ENCODE data around the gene TMEFF1. TPM values are rescaled to one million over a fixed set of nuclear protein-coding genes. Genes with fewer than 3 reads are reported as not detected.
A peak's percentile ranks its signal among the peaks of the same experiment; 100 is the strongest.
"Not testable (repeated sequence)": the region's sequence is repeated elsewhere in the genome, so short reads cannot be mapped to it uniquely, and the experiment has no call there.

TMEFF1 gene, protein sequence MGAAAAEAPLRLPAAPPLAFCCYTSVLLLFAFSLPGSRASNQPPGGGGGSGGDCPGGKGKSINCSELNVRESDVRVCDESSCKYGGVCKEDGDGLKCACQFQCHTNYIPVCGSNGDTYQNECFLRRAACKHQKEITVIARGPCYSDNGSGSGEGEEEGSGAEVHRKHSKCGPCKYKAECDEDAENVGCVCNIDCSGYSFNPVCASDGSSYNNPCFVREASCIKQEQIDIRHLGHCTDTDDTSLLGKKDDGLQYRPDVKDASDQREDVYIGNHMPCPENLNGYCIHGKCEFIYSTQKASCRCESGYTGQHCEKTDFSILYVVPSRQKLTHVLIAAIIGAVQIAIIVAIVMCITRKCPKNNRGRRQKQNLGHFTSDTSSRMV
- total RNA-seq (2014; rRNA removed; shearing (Covaris generic)): 0.61 and 1.2 TPM in 2 replicates
- 1.4 and 2.2 TPM in 2 replicates for polyA plus RNA-seq (2015; cell fraction: cytosol; rRNA removed)
- 0.13 and 0.74 TPM in 2 replicates for polyA plus RNA-seq (2015; cell fraction: nucleus; rRNA removed)

DNA sequence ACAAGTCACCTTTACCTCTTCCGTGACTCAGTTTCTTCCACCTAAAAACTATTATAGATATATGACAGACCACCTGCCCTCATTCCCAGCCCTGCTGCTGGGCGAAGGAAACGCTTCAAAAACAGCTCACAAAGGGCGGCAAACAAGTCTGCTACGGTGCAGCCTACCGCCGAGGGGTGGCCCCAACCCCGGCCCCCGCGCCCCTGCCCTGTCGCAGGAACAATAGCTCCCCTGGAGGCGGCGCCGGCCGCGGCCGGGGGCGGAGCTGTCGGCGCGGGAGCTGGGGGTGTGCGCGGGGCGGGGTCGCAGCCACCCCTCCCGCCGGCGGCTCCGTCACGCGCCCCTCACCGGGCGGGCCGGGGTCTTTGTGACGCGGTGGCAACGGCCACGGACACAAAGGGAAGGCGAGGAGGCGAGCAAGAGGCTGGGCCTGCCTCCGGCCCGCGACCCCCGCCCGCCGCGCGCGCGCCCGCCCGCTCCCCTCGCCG is at the start of gene TMEFF1:
TSS of gene TMEFF1 (plus strand) at position 362 of the 488 bp plus-strand sequence. CDS start 396 bp downstream, outside the sequence.
- no peak for DNase-seq (ENCODE audit: low read depth)

DNA sequence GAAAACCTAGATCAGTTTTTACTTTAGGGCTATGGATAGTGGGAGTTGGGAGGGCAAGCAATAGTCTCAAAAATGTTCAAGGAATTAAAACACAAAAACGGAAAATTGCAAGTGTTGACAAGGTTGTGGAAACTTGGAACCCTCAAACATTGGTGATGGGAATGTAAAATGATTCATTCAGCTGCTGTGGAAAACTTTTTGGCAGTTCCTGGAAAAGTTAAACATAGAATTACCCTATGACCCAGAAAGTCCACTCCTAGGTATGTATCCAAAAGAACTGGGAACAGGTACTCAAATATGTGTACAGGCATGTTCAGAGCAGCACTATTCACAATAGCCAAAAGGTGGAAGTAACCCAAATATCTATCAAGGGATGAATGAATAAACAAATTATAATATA is 47.2 kb upstream of the TMEFF1 start:
- DNase-seq (ENCODE audit: low read depth): no peak

DNA sequence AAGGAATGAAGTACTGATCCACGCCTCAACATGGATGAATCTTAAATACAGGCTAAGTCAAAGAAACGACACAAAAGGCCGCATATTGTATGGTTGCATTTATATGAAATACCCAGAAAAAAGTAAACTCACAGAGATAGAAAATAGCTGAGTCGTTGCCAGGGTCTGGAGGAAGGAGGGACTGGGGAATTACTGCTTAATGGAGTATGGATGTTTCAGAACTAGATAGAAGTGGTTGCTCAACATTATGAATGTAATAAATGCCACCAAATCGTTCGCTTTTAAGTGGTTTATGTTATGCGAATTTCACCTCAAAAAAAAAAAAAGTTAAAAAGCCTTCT is 46.8 kb upstream of the TMEFF1 start:
- no peak for DNase-seq (ENCODE audit: low read depth)

DNA sequence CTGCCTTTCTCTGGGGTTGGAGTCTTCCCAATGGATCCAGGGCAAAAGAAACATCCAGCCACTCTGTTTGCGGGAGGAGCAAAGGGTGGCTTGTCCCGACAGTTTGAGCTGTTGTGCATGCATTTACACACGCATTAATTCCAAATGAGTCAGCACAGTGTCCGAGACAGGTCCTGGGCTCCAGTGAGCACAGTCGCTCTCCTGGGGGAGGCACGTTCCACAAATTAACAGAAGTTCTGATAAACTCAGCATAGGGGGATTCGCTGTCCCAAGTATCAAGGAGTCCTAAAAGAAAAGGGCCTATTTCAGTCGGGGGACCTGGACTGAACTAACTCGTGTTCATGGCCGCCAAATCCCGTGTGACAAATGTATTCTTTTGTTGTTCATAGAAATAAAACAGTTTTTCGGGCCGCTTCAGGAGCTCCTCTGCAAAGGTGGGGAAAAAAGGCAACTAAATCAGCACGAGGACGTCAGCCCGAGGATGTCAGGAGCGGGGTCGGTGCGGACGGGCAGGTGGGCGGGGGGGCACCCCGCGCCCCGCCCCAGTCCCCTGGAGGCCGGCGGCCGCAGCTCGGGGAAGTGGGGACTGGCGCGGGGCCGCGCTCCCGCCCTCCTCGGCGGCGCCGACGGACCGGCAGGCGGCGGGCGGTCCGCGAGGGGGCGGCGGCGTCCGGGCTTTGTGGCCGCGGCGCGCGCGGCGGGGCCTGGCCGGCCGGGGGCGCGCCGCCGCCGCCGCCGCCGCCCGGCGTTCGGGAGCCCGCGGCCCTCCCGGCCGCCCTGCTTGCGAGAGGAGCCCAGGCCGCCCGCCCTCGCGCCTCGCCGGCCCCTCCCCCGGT is 46.2 kb upstream of the TMEFF1 start, which contains the start of gene MSANTD3:
TSS of gene MSANTD3 (plus strand) at position 614 of the 836 bp plus-strand sequence. CDS start 14,796 bp downstream, outside the sequence.
- peak; percentile 75 for DNase-seq (ENCODE audit: low read depth)

DNA sequence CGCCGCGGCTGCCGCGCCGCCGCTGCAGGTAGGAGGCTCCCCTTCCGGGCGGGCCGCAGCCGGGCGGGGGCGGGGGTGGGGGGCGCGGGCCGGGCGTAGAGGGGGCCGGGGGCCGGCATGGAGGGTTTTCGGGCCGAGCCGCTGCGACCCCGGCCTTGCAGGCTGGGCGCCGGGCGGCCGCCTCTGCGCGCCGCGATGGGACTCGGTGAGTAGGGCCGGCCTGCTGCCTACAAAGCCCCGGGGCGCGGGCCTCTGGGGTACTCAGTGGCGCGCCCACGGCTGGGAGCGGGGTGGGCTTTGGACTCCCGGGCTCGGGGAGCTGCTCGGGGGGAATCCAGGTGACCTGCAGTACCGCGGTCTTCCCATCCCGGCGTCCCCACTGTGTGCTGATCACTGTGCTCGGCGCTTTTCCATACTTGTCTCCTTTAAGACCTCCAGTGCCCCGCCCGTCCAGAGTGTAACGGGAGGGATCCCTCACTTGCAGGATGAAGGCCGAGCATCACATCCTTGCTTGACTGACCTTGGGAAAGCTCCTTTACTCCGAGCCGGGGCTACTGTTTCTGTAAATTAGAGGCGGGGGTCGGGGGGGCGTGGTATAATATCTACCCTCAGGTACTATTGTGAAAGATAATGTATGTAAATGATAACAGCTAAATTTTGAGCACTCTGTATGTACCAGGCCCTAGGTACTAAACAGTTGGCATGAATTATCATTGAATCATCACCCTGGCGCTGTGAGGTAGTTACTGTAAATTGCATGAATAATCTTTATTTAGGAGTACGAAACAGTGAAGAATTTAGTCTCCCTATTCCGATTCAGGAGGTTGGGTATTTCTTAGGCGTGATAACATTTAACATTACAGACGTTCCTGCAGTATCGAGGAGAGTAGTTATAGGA is 45.3 kb upstream of the TMEFF1 start:
- peak; percentile 70 for DNase-seq (ENCODE audit: low read depth)

DNA sequence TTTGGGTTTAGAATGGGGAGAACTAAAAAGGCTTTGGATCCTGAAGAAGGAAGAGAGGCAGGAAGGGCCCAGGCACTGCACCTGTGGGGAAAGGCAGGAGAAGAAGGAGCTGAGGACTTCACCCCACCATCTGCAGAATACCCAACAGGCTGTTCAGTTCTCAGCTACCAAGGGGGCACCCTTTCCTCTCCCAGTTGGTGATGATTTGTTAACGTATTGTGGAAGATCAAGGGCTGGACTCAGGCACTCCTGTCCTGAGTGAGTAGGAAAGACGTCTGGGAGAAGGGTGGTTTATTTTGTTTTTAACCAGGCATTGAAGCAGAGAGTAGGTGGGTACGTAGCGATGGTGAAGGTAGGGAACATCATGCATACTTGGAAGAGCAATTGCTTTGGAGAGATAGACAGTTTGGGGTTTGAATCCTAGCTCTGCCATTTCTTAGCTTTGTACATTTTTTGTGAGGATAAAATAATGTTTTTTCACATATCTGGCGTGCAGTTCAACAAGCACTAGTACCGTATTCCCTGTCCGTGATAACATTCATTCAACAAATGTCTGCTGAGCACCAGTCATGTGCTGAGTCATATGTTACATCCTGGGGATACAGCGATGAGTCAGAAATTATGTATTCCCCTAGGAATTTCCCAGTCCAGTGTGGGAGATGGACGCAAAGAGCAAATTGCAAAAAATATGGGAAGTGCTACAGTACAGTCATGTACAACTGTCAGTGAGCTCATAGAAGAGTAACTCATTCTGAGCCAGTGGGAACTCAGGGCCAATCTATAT is 43.9 kb upstream of the TMEFF1 start:
- peak; percentile 99 for DNase-seq (ENCODE audit: low read depth)

DNA sequence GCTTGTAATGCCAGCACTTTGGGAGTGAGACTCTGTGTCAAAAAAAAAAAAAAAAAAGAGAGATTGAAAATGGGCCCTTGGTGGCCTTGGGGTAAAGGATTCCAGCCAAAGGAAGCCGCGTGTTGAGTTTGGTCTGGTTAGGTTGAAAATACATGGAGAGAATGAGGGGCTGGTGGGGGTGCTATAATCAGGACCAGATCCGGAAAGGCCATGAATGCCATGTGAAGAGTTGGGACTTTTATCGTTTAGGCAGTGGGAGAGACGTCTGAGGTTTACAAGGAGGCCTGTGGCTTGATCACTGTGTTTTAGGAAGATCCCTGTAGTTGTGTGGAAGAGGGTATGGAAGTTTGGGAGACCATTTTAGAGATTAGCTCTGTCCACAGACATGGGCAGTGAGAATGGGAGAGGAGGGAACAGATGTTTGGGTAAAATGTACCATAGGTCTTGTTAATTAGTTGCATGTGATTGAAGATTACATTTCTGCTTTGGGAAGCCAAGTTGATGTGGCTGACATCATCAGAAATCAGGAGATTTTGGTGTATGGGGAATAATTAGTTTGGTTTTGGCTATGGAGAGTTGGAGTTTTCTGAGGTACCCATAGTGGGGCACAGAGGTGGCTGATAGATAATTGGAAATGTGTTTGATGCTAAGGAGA is 42.5 kb upstream of the TMEFF1 start:
- DNase-seq (ENCODE audit: low read depth): no peak

DNA sequence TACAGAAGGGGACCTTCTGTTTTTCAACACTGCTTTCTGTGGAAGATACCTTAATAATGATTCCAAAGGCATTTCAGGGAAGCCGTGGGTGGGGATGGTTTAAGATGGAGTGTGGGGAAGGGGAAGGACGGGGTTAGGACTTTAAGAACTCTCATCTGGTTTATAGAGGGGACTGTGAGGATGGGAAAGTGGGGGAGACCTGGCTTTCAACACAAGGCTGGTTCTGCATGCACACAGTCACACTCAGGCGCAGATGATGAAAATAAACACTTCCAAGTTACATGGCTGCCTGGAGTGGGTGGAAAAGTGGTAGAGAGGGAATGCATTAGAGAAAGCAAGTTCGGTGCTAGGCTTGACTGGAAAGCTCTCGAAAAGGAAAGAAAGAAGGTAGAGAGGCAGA is 41.1 kb upstream of the TMEFF1 start:
- DNase-seq (ENCODE audit: low read depth): no peak

DNA sequence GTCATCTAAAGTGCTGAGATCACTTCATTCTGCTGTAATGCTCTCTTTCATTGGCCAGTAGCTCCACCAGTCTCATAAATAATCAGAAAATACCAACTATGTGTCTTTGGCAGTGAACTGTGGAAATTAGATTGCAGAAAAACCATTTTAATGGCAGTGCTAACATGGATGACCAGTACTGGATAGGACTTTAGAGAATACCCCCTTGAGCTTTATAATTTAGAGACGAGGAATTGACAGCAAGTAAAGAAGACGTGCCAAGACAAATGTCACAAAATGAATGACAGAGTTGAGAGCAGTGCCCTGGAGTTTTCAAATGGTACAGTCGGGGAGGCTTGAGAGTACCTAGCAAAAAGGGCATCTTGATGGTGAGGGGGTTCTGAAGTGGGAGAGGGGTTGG is 40.2 kb upstream of the TMEFF1 start:
- DNase-seq (ENCODE audit: low read depth): no peak

DNA sequence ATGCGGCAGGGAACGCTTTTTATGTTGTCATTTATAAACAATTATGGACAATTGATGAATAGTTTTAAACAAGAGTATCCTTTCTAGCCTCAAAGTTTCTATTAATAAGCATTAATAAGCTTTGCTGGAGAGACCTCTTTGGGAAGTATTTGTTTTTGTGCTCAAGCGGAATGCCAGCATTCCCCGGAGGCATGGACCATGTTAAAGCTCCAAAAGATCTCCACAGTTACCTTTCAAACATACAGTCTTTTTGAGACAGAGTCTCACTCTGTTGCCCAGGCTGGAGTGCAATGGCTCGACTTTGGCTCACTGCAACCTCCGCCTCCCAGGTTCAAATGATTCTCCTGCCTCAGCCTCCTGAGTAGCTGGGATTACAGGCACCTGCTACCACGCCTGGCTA is 36.4 kb upstream of the TMEFF1 start:
- no peak for DNase-seq (ENCODE audit: low read depth)

DNA sequence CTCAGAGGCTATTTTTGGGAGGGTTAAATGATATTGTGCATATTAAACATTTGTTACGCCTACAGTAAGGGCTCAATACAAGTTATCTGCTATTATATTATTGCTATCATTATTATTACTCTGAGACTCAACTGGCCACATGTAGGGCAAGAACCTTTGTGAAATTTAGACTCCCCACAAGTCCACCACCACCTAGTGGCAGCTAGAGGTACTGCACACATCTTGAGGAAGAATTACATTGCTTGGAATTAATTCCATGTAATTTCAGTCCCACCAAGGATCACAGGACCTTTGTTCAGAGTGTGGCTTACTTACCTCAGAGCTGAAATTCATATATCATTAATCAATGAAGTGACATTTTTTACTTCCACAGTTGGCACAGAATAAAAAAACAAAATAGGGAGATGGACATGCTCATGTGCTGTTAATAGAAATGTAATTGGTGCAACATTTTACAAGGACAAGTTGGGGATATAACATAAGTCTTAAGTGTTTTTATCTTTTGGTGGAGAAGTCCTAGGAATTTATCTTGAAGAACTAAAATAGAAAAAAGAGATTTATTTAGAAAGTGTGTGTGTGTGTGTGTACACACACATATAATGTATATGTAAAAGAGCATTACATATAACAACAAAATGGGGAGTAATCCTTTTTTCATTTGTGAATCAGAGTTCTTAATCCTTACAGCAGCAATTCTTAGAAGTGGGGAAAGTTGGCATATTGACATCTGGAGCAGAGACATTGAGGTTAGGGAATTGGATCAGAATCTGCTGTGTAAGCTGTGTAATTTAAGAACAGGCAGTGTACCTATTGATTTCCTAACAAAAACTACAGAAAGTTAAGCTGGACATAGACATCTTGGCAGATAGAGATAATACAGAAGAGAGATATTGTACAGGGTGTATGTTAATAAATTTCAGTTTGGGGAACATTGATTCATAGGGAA is 34.8 kb upstream of the TMEFF1 start:
- peak; percentile 66 for DNase-seq (ENCODE audit: low read depth)

DNA sequence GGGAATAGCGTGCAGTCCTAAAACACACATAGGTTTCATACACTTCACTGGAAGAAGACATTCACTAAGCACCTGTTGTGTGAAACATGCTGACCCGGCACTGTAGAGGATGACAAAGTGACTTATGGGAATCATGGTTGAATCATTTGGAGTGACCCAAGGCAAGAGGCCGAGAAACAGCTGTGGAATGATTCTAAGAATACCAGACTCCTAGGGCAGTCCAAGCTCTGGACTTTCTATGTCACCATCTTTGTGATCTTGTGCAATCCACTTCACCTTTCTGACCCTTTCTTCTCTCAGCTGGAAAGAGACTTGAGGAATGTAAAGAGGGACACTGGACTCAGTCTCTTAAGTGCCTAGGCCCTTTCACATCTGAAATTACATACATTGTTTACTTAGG is 32.9 kb upstream of the TMEFF1 start:
- DNase-seq (ENCODE audit: low read depth): no peak

DNA sequence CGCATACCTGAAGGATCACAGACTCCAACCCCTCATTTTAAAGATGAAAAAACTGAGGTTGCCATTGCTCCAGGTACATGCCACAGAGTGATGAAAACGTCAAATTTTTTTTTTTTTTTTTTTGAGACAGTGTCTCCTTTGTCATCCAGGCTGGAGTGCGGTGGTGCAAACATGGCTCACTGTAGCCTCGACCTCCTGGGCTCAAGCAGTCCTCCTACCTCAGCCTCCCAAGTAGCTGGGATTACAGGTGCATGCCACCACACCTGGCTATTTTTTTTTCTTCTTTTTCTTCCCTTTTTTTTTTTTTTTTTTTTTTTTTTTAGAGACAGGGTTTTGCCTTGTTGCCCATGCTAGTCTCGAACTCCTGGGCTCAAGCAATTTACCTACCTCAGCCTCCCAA is 32.5 kb upstream of the TMEFF1 start:
- not testable (repeated sequence) for DNase-seq (ENCODE audit: low read depth)

DNA sequence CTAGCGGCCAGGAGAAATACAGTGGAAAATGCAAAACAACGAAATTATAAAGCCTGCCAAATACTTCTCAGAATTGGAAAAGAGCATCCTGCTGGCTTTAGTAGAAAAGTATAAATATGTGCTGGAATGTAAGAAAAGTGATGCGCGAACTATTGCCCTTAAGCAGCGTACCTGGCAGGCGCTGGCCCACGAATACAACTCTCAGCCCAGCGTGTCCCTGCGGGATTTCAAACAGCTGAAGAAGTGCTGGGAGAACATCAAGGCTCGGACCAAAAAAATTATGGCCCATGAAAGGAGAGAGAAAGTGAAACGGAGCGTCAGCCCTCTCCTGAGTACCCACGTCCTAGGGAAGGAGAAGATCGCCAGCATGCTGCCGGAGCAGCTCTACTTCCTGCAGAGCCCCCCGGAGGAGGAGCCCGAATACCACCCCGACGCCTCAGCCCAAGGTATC is 31.0 kb upstream of the TMEFF1 start:
- DNase-seq (ENCODE audit: low read depth): no peak

DNA sequence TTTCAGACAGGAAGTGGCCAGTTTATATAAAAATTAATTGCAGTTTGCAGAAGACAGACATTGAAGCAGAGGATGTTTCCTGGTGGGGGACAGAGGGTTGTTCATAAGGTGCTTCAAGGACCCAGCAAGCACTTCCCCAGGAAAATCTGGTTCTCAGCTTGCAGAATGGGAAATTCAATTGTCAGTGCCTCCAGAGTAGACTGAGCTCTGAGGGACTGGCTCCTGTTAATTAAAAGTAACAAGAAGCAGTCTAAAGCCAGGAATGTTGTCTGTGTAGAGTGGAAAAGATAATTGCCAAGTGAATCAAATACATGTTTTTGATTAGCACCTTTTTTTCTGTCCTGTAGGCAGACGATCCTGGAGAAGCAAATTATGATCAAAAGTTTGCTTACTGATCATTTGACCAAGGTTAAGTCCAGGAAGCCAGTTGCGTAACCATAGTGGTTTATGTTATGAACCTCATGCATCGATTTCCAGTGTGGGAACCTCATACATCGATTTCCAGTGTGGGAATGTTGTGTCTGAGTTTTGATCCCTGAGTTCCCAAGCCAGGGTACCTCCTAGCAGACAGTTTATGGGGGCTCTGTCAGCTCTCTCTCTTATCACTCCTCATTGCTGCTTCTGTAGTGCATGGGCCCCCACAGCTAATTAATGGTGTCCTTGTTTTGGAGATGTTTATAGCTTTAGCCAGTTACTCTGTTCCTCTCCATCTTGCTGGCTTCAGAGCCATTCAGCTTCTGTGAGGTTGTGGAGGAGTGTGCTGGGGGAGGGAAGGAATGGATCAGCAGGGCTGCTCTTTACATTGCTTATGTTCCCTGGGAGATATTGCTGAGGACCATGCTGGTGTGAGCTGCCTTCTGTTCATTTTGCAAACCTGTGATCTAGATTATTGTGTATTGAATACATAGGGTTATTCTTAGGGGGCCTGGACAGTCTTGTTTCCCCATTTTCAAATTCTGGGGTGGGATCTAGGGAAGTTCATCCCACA is 28.9 kb upstream of the TMEFF1 start:
- no peak for DNase-seq (ENCODE audit: low read depth)

DNA sequence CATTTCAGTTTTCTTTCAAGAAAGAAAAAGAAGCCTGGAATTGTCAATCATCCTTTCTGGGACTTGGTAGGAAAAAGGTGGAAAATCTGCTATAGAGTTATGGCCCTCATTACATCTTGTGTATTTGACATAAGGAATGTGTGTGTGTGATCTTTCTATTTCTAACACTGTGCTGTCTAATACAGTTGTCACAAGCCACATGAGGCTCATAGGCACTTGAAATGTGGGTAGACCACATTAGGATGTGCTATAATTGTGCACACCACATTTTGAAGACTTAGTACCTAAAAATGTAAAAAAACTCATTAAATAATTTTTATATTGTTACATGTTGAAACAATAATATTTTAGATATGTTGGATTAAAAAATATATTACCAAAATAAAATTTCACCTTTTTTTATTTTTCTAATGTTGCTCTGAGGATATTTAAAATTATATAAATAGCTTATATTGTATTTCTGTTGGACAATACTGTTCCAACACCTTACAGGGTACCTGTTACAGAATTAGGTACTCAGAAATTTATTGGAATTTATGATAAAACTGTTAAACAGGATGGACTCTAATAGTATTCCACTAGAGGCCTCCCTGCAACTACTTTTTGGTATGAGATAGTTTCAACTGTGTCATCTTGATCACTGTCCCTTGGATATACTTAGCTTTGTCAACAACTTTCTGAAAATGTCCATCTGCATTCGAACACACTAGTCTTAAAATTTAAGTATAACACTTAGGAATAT is 27.6 kb upstream of the TMEFF1 start:
- no peak for DNase-seq (ENCODE audit: low read depth)
